C4-2B (cell line): ENCODE measurements around the gene FAM20B.

Experiments
- CTCF ChIP-seq: fragments of 450-650 bp; conservative IDR thresholded peaks from 2 replicates; pipeline ENCODE4 v1.5.1; 2017; ENCODE audit warnings: mild to moderate bottlenecking
- ZFX ChIP-seq: fragments of 450-650 bp; IDR thresholded peaks from 2 replicates; pipeline ENCODE4 v1.6.1; 2017

- TF ChIP-seq CTCF = no peak
- TF ChIP-seq ZFX = no peak
Measured at GRCh38 chr1:179014123-179014522, 11.6 kb upstream of the FAM20B start.
